ENCODE measurements around the gene INKA1. TPM values are rescaled to one million over a fixed set of nuclear protein-coding genes. Genes with fewer than 3 reads are reported as not detected.

INKA1 gene
- total and polyA plus RNA-seq, 2 of the 8 experiments (the other 6 are each of a cell fraction or from before 2014, with no cell fraction given): 1.3 to 4.7 TPM

DNA sequence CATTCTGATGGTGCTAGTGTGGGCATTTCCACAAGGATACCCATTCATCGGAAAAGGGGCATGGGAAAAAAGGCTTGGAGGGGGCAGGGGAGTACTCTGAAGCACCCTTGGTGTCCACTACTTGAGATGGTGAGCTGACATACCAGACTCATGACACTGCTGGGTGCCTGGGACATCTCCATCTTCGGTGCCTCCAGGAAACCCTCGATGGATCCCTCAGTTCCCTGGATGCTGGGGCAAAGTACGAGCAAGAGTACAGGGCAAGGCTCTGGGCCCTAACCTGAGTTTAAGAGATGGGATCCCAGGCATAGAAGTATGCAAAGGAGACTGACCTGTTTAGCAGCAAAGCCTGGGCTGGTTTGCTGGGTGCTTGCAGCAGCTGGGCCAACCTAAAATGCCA is 11.5 kb upstream of the INKA1 start (continued):
- no peak for TF ChIP-seq TCF12 (IDR thresholded peaks at IDR 0.05; ENCODE audit: low read depth, low read length)
- no peak for TF ChIP-seq POU5F1 (IDR thresholded peaks at IDR 0.05; ENCODE audit: low read depth, low read length)
- no peak for TF ChIP-seq YY1 (IDR thresholded peaks at IDR 0.05; ENCODE audit: low read depth, low read length)
